Spleen (tissue), 11 donors: ENCODE results near the gene CHID1. TPM values are rescaled to one million over a fixed set of nuclear protein-coding genes. Genes with fewer than 3 reads are reported as not detected.
A peak's percentile ranks its signal among the peaks of the same experiment; 100 is the strongest.

Experiments used
- DNase-seq: peaks from one replicate; pipeline ENCODE4 v3.0.0-alpha.2; 2020
- H3K27ac ChIP-seq, 8 donors: fragments of 200-600 bp; sonication (generic) in 7 of 8; 1 replicate in 4 of 8; 2 replicates in 4 of 8; pipeline versions ENCODE4 v1.5.0 to v1.8.0; 2016 to 2021; ENCODE audit warnings: inconsistent platforms in 4 of 8, mild to moderate bottlenecking in 4 of 8, moderate library complexity in 1 of 8
- H3K27me3 ChIP-seq, 7 donors: fragments of 200-600 bp; sonication (generic) in 6 of 7; replicated peaks in 1 of 7; 1 replicate in 4 of 7; 2 replicates in 3 of 7; pipeline versions ENCODE4 v1.5.0 to v1.8.0; 2016 to 2021; ENCODE audit warnings: inconsistent platforms in 3 of 7, mild to moderate bottlenecking in 1 of 7
- H3K36me3 ChIP-seq, 6 donors: fragments of 200-600 bp; sonication (generic) in 5 of 6; 1 replicate in 4 of 6; 2 replicates in 2 of 6; pipeline versions ENCODE4 v1.5.0 to v1.8.0; 2016 to 2021; ENCODE audit warnings: inconsistent platforms in 2 of 6
- H3K4me1 ChIP-seq, 6 donors: fragments of 200-600 bp; sonication (generic) in 5 of 6; 1 replicate in 3 of 6; 2 replicates in 3 of 6; pipeline versions ENCODE4 v1.5.0 to v1.8.0; 2016 to 2021; ENCODE audit warnings: inconsistent platforms in 3 of 6
- H3K4me3 ChIP-seq, 8 donors: fragments of 200-600 bp; sonication (generic) in 7 of 8; 1 replicate in 4 of 8; 2 replicates in 4 of 8; pipeline versions ENCODE4 v1.5.0 to v1.8.0; 2016 to 2021; ENCODE audit warnings: inconsistent platforms in 4 of 8, mild to moderate bottlenecking in 4 of 8, moderate library complexity in 2 of 8
- H3K9me3 ChIP-seq, 8 donors: fragments of 200-600 bp; sonication (generic) in 7 of 8; 1 replicate in 4 of 8; 2 replicates in 4 of 8; pipeline versions ENCODE4 v1.5.0 to v1.8.0; 2016 to 2021; ENCODE audit warnings: inconsistent platforms in 4 of 8
- POLR2A ChIP-seq, 3 donors: fragments of 450-650 bp; IDR thresholded peaks; one replicate each; pipeline ENCODE4 v1.5.1; 2017; ENCODE audit warnings: antibody characterized with exemption in 3 of 3, mild to moderate bottlenecking in 1 of 3
- POLR2AphosphoS5 ChIP-seq, 3 donors: sonication (generic); formaldehyde crosslinking; IDR thresholded peaks; one replicate each; pipeline ENCODE4 v1.5.1; 2017; ENCODE audit warnings: antibody characterized with exemption in 3 of 3
- WGBS, 5 donors: extraction: QIAGEN DNeasy Blood & Tissue Kit in 3 of 5; methylation state at CpG; one replicate each; pipeline versions ENCODE4 v1.1.5 to v1.1.7; 2013 to 2018; 5-methylcytosine and 5-hydroxymethylcytosine counted together
- intact Hi-C: fragments of 100-400 bp; cut with DNase I; formaldehyde crosslinking; loops from one replicate; pipeline ENCODE4 v1.15.0; 2023; ENCODE audit warnings: low total_unique reads
- polyA plus RNA-seq, 3 donors: library from polyadenylated mRNA; stranded (reverse); fragments of 200-250 nt; gene quantifications; one replicate each; pipeline ENCODE4 v1.2.1, GENCODE V29; 2013
- total RNA-seq, 7 donors: library from RNA; depleted of rRNA in 3 of 7; stranded (reverse); fragments of >200 nt in 3 of 7; fragmentation: NEBNext Ultra II Directional in 4 of 7; extraction: Animal tissue kit (Norgen Biotek cat#: 25700) in 4 of 7; gene quantifications; one replicate each; pipeline versions ENCODE4 v1.1.0 to v1.2.1, GENCODE V29; 2016 to 2021
- TF ChIP-seq, protein P1 (sequence below), 11 experiments: fragments of 200-600 bp in 7 of 11; fragments of 450-650 bp in 4 of 11; sonication (generic) in 4 of 11; IDR thresholded peaks in 8 of 11; conservative IDR thresholded peaks in 3 of 11; 1 replicate in 7 of 11; 2 replicates in 4 of 11; pipeline versions ENCODE4 v1.4.0 to v1.8.0; 2016 to 2021; ENCODE audit warnings: antibody characterized with exemption in 11 of 11, inconsistent platforms in 4 of 11, mild to moderate bottlenecking in 1 of 11
- donor health status: healthy with polysubstance abuse.
- donor health status: DM: no; HTN: no; CAD: no; lungs with moderate emphysema.
- donor health status: DM: no; HTN: no; CAD: no.
- donor health status: Bipolar disorder and iron deficiency.
- donor health status: healthy.
- donor health status: DM: no; HTN: no; CAD: no.
- donor health status: DM: yes; HTN: yes; CAD: no.

Gene CHID1
- total and polyA plus RNA-seq, 10 donors = 37.2 to 218 (median 117) TPM

DNA sequence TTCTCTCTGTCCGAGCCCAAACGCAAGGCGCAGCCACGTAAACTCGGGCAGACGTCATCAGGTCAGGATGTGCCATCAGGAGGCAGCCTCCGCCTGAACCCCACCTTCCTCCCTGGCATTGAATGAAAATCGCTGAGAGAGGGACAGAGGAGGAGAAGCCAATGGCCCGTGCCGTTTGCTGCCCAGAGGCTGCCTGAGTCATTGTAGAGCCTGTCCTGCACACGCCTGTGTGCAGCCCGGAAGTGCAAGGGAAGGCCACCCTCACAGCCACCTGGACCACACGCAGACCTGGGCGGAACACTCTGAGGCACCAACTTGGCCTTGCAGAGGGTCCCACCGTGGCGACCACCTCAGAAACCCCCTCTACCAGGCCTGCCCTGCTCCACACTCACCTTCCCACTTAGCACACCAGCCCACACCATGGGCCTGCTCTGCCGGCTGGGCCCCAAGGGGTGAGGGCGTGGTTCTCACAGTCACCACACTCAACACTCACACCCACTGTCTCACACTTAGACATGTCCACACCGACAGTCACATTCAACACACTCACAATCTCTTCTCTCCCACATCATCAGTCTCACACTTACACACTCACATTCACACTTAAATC lies 9.1 kb downstream of the CHID1 start:
- Histone ChIP-seq H3K27me3 (no peaks in the 10 kb centered on the region), H3K9me3 (no peaks in the 10 kb centered on the region), H3K4me1 (no peaks in the 10 kb centered on the region), H3K36me3 (peaks cover 15 to 94% (median 74%) of the 10 kb centered on the region in 6 donors), H3K27ac (no peak overlapping the region), H3K4me3 (no peak overlapping the region)
- intact Hi-C loops = no loop called here
- 90 to 96% (median 92%) methylated on average over 16 to 19 of the region's 19 CpGs for WGBS, 5 donors
- no peak for DNase-seq
- TF ChIP-seq, protein P1, sequence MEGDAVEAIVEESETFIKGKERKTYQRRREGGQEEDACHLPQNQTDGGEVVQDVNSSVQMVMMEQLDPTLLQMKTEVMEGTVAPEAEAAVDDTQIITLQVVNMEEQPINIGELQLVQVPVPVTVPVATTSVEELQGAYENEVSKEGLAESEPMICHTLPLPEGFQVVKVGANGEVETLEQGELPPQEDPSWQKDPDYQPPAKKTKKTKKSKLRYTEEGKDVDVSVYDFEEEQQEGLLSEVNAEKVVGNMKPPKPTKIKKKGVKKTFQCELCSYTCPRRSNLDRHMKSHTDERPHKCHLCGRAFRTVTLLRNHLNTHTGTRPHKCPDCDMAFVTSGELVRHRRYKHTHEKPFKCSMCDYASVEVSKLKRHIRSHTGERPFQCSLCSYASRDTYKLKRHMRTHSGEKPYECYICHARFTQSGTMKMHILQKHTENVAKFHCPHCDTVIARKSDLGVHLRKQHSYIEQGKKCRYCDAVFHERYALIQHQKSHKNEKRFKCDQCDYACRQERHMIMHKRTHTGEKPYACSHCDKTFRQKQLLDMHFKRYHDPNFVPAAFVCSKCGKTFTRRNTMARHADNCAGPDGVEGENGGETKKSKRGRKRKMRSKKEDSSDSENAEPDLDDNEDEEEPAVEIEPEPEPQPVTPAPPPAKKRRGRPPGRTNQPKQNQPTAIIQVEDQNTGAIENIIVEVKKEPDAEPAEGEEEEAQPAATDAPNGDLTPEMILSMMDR (IDR thresholded peaks at IDR 0.05 in 8 of 11, conservative IDR thresholded peaks at IDR 0.05 in 3 of 11) = no peak
- TF ChIP-seq POLR2A (IDR thresholded peaks at IDR 0.05) = no peak
- TF ChIP-seq POLR2AphosphoS5 (IDR thresholded peaks at IDR 0.05) = no peak

- H3K4me1 ChIP-seq = no peaks in the 10 kb centered on the region
- no peaks in the 10 kb centered on the region for H3K27me3 ChIP-seq
- H3K9me3 ChIP-seq = no peaks in the 10 kb centered on the region
- H3K4me3 ChIP-seq = no peak overlapping the region
- no peak for DNase-seq
- intact Hi-C loops = no loop called here
- H3K27ac ChIP-seq = no peak overlapping the region
- WGBS, 5 donors = 90 to 100% (median 92%) methylated on average over 1 to 7 of the region's 7 CpGs
- H3K36me3 ChIP-seq = peaks cover 15 to 87% (median 74%) of the 10 kb centered on the region in 6 donors
- no peak for TF ChIP-seq POLR2A (IDR thresholded peaks at IDR 0.05)
- TF ChIP-seq POLR2AphosphoS5 (IDR thresholded peaks at IDR 0.05) = no peak
- TF ChIP-seq, protein P1 (IDR thresholded peaks at IDR 0.05 in 8 of 11, conservative IDR thresholded peaks at IDR 0.05 in 3 of 11) = no peak
These were observed 10.1 kb downstream of the CHID1 start for GRCh38 chr11:900545-900944.

DNA sequence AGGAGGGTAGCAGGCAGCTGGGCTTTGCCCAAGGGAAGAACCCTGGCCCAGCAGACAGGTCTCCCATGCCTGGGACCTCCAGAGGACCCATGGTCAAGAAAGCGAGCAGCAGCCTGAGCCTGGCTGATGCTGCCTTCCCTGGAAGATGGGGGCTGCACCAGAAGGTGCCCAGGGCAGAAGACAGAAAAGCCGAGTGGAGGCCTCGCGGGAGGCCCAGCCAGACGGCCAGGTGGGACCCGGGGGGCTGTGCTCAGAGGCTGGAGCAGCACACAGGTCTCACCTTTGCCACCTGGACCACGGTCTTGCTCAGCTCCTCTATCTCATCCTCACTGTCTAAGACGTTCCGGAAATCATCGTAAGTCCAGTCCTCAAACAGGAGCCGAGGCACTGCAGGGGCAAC lies 10.9 kb downstream of the CHID1 start:
- TF ChIP-seq POLR2A (IDR thresholded peaks at IDR 0.05) = no peak
- TF ChIP-seq, protein P1 (IDR thresholded peaks at IDR 0.05 in 8 of 11, conservative IDR thresholded peaks at IDR 0.05 in 3 of 11) = no peak
- TF ChIP-seq POLR2AphosphoS5 (IDR thresholded peaks at IDR 0.05) = no peak
- DNase-seq = no peak
- Histone ChIP-seq H3K9me3 (no peaks in the 10 kb centered on the region), H3K27ac (no peak overlapping the region), H3K36me3 (peaks cover 15 to 87% (median 73%) of the 10 kb centered on the region in 6 donors), H3K4me1 (no peaks in the 10 kb centered on the region), H3K27me3 (no peaks in the 10 kb centered on the region), H3K4me3 (no peak overlapping the region)
- WGBS, 5 donors = 89 to 98% (median 95%) methylated on average over 3 to 11 of the region's 11 CpGs
- intact Hi-C loops = no loop called here

DNA sequence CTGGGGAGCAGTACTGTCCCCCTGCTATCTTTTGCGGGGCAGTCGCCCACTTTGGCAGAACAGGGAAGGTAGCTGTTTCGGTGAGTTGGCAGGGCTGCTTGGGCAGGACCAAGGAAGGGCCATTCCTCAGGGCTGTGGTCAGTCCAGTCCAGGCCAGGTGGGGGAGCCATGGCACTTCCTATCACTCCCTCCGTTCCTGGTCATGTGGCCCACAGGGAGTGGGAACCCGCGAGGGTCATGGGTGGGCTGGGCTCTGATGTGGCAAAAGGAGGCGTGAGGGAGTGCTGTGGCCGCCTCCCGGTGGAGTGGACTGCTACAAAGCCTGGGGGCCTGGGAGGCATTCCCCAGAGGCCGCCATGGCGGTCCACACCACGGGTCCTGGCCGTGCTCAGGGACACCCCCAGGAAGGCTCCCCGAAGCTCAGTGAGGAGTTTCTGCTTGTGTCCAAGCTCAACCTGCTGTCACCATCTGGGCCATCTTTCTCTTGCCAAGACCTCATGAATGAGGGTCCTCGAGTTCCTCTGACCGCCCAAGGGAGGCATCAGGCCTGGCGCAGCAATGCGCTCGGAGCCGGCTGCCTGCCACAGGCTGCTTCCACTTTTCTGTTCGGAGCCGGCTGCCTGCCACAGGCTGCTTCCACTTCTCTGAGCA lies 11.9 kb downstream of the CHID1 start:
- 81 to 91% (median 88%) methylated on average over 13 to 22 of the region's 22 CpGs for WGBS, 5 donors
- no peak for DNase-seq

More for the DNA sequence above, 11.9 kb downstream of the CHID1 start:
- H3K27ac ChIP-seq = no peak overlapping the region
- H3K27me3 ChIP-seq = no peaks in the 10 kb centered on the region
- H3K36me3 ChIP-seq = peaks cover 11 to 84% (median 63%) of the 10 kb centered on the region in 6 donors
- no peak for TF ChIP-seq POLR2A (IDR thresholded peaks at IDR 0.05)
- TF ChIP-seq, protein P1 (IDR thresholded peaks at IDR 0.05 in 8 of 11, conservative IDR thresholded peaks at IDR 0.05 in 3 of 11) = peak in 1 of 11 experiments; percentile 10
- peak in 1 of 3 donors; percentile 7 for TF ChIP-seq POLR2AphosphoS5 (IDR thresholded peaks at IDR 0.05)
- H3K9me3 ChIP-seq = no peaks in the 10 kb centered on the region
- intact Hi-C loops = no loop called here
- H3K4me1 ChIP-seq = no peaks in the 10 kb centered on the region
- H3K4me3 ChIP-seq = no peak overlapping the region
